GM12878 (cell line): ENCODE results near the gene COPRS. TPM values are rescaled to one million over a fixed set of nuclear protein-coding genes. Genes with fewer than 3 reads are reported as not detected.

Experiments
- ATAC-seq: fragments of 200-7000 bp; cut with Tn5 transposase; 3 replicates; pipeline ENCODE4 v1.9.1; 2020; ENCODE audit warnings: mild to moderate bottlenecking, moderate library complexity
- BruUV-seq: library from RNA; stranded (reverse); fragments of 400-500 nt; replicated peaks from 2 replicates; lab custom pipeline; 2021; lab: Mats Ljungman, UMichigan
- CTCF ChIA-PET: fragments of 300-600 bp; sonication (Branson Sonifier 250); formaldehyde crosslinking; extraction: SDS; loops from one replicate; lab custom pipeline; 2021; ENCODE audit warnings: inconsistent platforms; lab: Yijun Ruan, JAX
- POLR2A ChIA-PET: fragments of 350-600 bp; formaldehyde crosslinking; extraction: SDS; loops from one replicate; lab custom pipeline; 2021; ENCODE audit warnings: inconsistent platforms; lab: Charles Lee
- RAD21 ChIA-PET: fragments of 300-600 bp; sonication (Branson Sonifier 250); formaldehyde crosslinking; loops from one replicate; lab custom pipeline; 2023; ENCODE audit warnings: antibody characterized with exemption; ENCODE audit not compliant: unreplicated experiment; lab: Charles Lee
- SMC1A ChIA-PET: fragments of 300-600 bp; sonication (Branson Sonifier 250); formaldehyde crosslinking; loops from one replicate; lab custom pipeline; 2023; ENCODE audit not compliant: unreplicated experiment, uncharacterized antibody; lab: Charles Lee
- DNase-seq: peaks from one replicate; pipeline ENCODE4 v3.0.0-alpha.2; 2011; ENCODE audit warnings: low read depth, low spot score
- FAIRE-seq: peaks from 3 replicates; lab custom pipeline; 2011; peaks lifted over from hg19 to GRCh38; lab: Jason Lieb, UNC
- H2AFZ ChIP-seq: 2 replicates; pipeline ENCODE4 v1.6.0; 2011; ENCODE audit warnings: low read depth, low read length, control low read depth; ENCODE audit not compliant: control insufficient read depth
- H3K27ac ChIP-seq: 2 replicates; pipeline ENCODE4 v1.5.1; 2011; ENCODE audit warnings: control low read depth; ENCODE audit not compliant: control insufficient read depth, insufficient read depth
- H3K27me3 ChIP-seq, 2 experiments: replicated peaks in 1 of 2; 2 replicates each; pipeline versions ENCODE4 v1.6.0 to v1.6.1; 2011; ENCODE audit warnings: low read length in 1 of 2; ENCODE audit not compliant: control insufficient read depth in 2 of 2, insufficient read depth in 2 of 2
- H3K36me3 ChIP-seq, 2 experiments: 2 replicates each; pipeline ENCODE4 v1.5.1; 2011; ENCODE audit warnings: low read length in 1 of 2; ENCODE audit not compliant: control insufficient read depth in 2 of 2, insufficient read depth in 2 of 2
- H3K4me1 ChIP-seq: 2 replicates; pipeline ENCODE4 v1.6.1; 2011; ENCODE audit warnings: mild to moderate bottlenecking, low read length, moderate library complexity, mixed read lengths; ENCODE audit not compliant: control insufficient read depth, insufficient read depth
- H3K4me2 ChIP-seq: 2 replicates; pipeline ENCODE4 v1.6.0; 2011; ENCODE audit warnings: control low read depth; ENCODE audit not compliant: control insufficient read depth, insufficient read depth
- H3K4me3 ChIP-seq: fragments of 200-600 bp; sonication (generic); 2 replicates; pipeline ENCODE4 v1.5.1; 2016
- H3K79me2 ChIP-seq: 2 replicates; pipeline ENCODE4 v1.6.0; 2011; ENCODE audit warnings: low read length; ENCODE audit not compliant: control insufficient read depth, insufficient read depth
- H3K9ac ChIP-seq: 2 replicates; pipeline ENCODE4 v1.8.0; 2011; ENCODE audit warnings: low read length, control low read depth, mixed read lengths; ENCODE audit not compliant: control insufficient read depth, insufficient read depth
- H3K9me3 ChIP-seq: replicated peaks from 3 replicates; pipeline ENCODE4 v1.5.1; 2011; ENCODE audit warnings: mild to moderate bottlenecking, low read length; ENCODE audit not compliant: control insufficient read depth, insufficient read depth
- H4K20me1 ChIP-seq: 2 replicates; pipeline ENCODE4 v1.6.0; 2011; ENCODE audit not compliant: control insufficient read depth, insufficient read depth
- ATF3 ChIP-seq: IDR thresholded peaks from 2 replicates; pipeline ENCODE4 v1.6.1; 2011; ENCODE audit warnings: low read depth, mild to moderate bottlenecking, low read length, moderate library complexity, borderline replicate concordance; ENCODE audit errors: extremely low read depth
- CHD1 ChIP-seq: IDR thresholded peaks from 2 replicates; pipeline ENCODE4 v1.6.1; 2012; ENCODE audit warnings: low read depth, low read length, improper control_type of control experiment
- NFIC ChIP-seq: IDR thresholded peaks from 2 replicates; pipeline ENCODE4 v1.6.1; 2012; ENCODE audit warnings: low read depth, mild to moderate bottlenecking, inconsistent platforms, low read length, moderate library complexity
- RBBP5 ChIP-seq: fragments of 200-600 bp; sonication (generic); conservative IDR thresholded peaks from 2 replicates; pipeline ENCODE4 v1.6.1; 2016
- SKIL ChIP-seq: fragments of 450-650 bp; IDR thresholded peaks from 2 replicates; pipeline ENCODE4 v1.6.1; 2017; ENCODE audit warnings: mild to moderate bottlenecking, low read depth, inconsistent platforms; ENCODE audit not compliant: poor library complexity, severe bottlenecking
- USF1 ChIP-seq: IDR thresholded peaks from 2 replicates; pipeline ENCODE4 v1.6.1; 2011; ENCODE audit warnings: borderline replicate concordance, low read depth, mild to moderate bottlenecking, moderate library complexity, mixed read lengths, low read length; ENCODE audit not compliant: insufficient read depth; ENCODE audit errors: extremely low read length
- ZBTB11 ChIP-seq: fragments of 450-650 bp; formaldehyde crosslinking; IDR thresholded peaks from 2 replicates; pipeline ENCODE4 v1.5.0; 2022; ENCODE audit warnings: mild to moderate bottlenecking, missing genetic modification characterization
- ZZZ3 ChIP-seq: IDR thresholded peaks from 2 replicates; pipeline ENCODE4 v1.6.1; 2011; ENCODE audit warnings: low read depth; ENCODE audit not compliant: control insufficient read depth, insufficient read length
- WGBS: methylation state at CpG from one replicate; pipeline ENCODE4 v1.1.6; 2016; ENCODE audit warnings: low lambda C conversion rate; ENCODE audit not compliant: insufficient replicate concordance, insufficient coverage; ENCODE audit errors: missing lambda C conversion rate; 5-methylcytosine and 5-hydroxymethylcytosine counted together
- in situ Hi-C: fragments of 300-500 bp; cut with MboI; formaldehyde crosslinking; loops from 9 replicates; pipeline ENCODE4 v1.14.3; 2018; ENCODE audit warnings: mixed read lengths
- intact Hi-C: fragments of 100-400 bp; cut with micrococcal nuclease; formaldehyde crosslinking; loops from one replicate; pipeline ENCODE4 v1.14.2; 2022; ENCODE audit not compliant: unreplicated experiment
- polyA plus RNA-seq, 11 experiments: library from polyadenylated mRNA; depleted of rRNA in 4 of 11; unstranded in 6 of 11; stranded (reverse) in 5 of 11; fragments of >200 nt; fragmentation: Nextera tagmentation in 4 of 11; fragmentation: Illumina TruSeq in 1 of 11; extraction: Ambion mirVana in 4 of 11; extraction: Trizol in 1 of 11; gene quantifications; 1 replicate in 1 of 11; 2 replicates in 10 of 11; pipeline versions ENCODE4 v1.2.1 to v1.2.3, GENCODE V29; 2011 to 2016; ENCODE audit warnings: inconsistent platforms in 2 of 11, missing spikeins in 2 of 11, low read depth in 1 of 11
- total RNA-seq, 4 experiments: library from RNA; depleted of rRNA in 3 of 4; stranded (reverse); fragments of >200 nt in 3 of 4; fragmentation: Illumina TruSeq in 1 of 4; extraction: Trizol in 1 of 4; gene quantifications; 2 replicates each; pipeline versions ENCODE4 v1.2.1 to v1.2.3, GENCODE V29; 2013 to 2021

The COPRS gene
- total and polyA plus RNA-seq, 10 of the 15 experiments (the other 5 are each of a cell fraction or from before 2014, with no cell fraction given) = 6.3 to 41.9 (median 31.4) TPM

- TF ChIP-seq NFIC = no peak
- TF ChIP-seq, all 136 proteins: peak for 0
- intact Hi-C loops (no loop called here), in situ Hi-C loops (no loop called here)
- CTCF ChIA-PET = no interaction called here
- POLR2A ChIA-PET = interaction anchor here (0.6 kb wide), 1 partner anchor 258 kb away, joined by 4 read pairs; no protein-coding TSS in a partner anchor
- Histone ChIP-seq H3K4me1 (peaks cover 8% of the 10 kb centered on the region), H3K4me3 (no peak overlapping the region), H3K36me3 (no peaks in the 10 kb centered on the region), H4K20me1 (no peaks in the 10 kb centered on the region), H2AFZ (no peak overlapping the region), H3K79me2 (no peaks in the 10 kb centered on the region), H3K27ac (no peak overlapping the region), H3K4me2 (no peak overlapping the region), H3K9me3 (no peaks in the 10 kb centered on the region), H3K9ac (no peak overlapping the region), H3K27me3 (no peaks in the 10 kb centered on the region)
- RAD21 ChIA-PET = interaction anchor here (0.7 kb wide), 1 partner anchor 281 kb away, joined by 3 read pairs; no protein-coding TSS in a partner anchor
- 49% methylated on average over 5 of the region's 5 CpGs for WGBS
- SMC1A ChIA-PET = interaction anchor here (5.1 kb wide), 1 partner anchor 303 kb away, joined by 78 read pairs; no protein-coding TSS in a partner anchor
- BruUV-seq = no TSS peak
- DNase-seq (no peak), FAIRE-seq (no peak), ATAC-seq (no peak)
Observed at GRCh38 chr17:31838636-31839225, 20.3 kb downstream of the COPRS start.

GRCh38 chr17:31835984-31836383, 23.1 kb downstream of the COPRS start:
- no peak overlapping the region for H3K9ac ChIP-seq
- no peak overlapping the region for H3K4me3 ChIP-seq
- intact Hi-C loops (no loop called here), in situ Hi-C loops (no loop called here)
- H3K79me2 ChIP-seq = no peaks in the 10 kb centered on the region
- DNase-seq (no peak), ATAC-seq (no peak), FAIRE-seq (no peak)
- H3K9me3 ChIP-seq = no peaks in the 10 kb centered on the region
- no peaks in the 10 kb centered on the region for H3K27me3 ChIP-seq
- H3K36me3 ChIP-seq = no peaks in the 10 kb centered on the region
- H2AFZ ChIP-seq = no peak overlapping the region
- ChIA-PET RAD21 (interaction anchor here (1.2 kb wide), 1 partner anchor 301 kb away, joined by 5 read pairs; no protein-coding TSS in a partner anchor), SMC1A (interaction anchor here (1.2 kb wide), 1 partner anchor 301 kb away, joined by 4 read pairs; no protein-coding TSS in a partner anchor), POLR2A (no interaction called here), CTCF (no interaction called here)
- 61% methylated on average over 4 of the region's 4 CpGs for WGBS
- H3K4me2 ChIP-seq = no peak overlapping the region
- peaks cover 8% of the 10 kb centered on the region for H3K4me1 ChIP-seq
- BruUV-seq = no TSS peak
- H3K27ac ChIP-seq = no peak overlapping the region
- H4K20me1 ChIP-seq = no peaks in the 10 kb centered on the region
- TF ChIP-seq CHD1 = no peak
- no peak for TF ChIP-seq ATF3
- no peak for TF ChIP-seq RBBP5
- no peak for TF ChIP-seq ZBTB11
- TF ChIP-seq ZZZ3 = no peak
- no peak for TF ChIP-seq SKIL
- no peak for TF ChIP-seq USF1
